ENCODE measurements around the gene CMTM3. TPM values are rescaled to one million over a fixed set of nuclear protein-coding genes. Genes with fewer than 3 reads are reported as not detected.
"Not testable (repeated sequence)": the region's sequence is repeated elsewhere in the genome, so short reads cannot be mapped to it uniquely, and the experiment has no call there.

CMTM3 gene
- total RNA-seq, 1 donor from 2014 or later, result 104 TPM

DNA sequence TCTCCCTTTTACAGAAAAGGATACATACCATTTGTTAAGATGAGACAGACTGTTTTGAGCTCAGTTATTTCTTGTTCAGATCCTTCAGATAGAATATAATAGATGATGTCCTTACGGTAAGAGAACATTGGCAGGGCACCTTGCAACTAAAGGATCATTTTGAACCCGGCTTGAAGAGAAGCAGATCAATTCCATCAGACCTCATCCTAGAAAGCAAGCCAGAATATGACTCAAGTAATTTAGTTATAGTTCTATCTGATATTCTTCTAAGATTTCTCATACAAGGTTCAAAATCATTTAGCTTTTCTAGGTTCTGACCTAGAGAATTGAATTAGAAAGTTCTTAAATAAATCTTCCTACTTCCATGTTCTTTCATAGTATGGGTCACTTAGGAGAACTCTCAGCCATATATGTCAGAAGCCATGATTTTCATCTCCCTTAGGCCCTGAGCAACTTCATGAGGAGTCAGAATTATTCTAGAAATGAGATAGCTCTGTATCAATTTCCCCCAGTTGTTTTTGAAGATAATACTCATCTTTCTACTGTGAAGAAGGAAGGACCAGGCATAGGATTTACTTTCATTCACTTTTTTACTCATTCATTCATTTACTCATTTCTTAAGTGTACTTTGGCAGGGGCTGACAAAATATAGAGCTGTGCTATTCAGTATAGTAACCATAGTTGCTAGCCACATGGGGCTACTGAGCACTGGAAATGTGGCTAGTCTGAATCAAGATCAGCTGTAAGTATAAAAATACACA, 40.8 kb upstream of the CMTM3 start:
- H3K4me3 Mint-ChIP-seq (ENCODE audit: unreplicated experiment), result no peak overlapping the region
- TF ChIP-seq, protein P1, sequence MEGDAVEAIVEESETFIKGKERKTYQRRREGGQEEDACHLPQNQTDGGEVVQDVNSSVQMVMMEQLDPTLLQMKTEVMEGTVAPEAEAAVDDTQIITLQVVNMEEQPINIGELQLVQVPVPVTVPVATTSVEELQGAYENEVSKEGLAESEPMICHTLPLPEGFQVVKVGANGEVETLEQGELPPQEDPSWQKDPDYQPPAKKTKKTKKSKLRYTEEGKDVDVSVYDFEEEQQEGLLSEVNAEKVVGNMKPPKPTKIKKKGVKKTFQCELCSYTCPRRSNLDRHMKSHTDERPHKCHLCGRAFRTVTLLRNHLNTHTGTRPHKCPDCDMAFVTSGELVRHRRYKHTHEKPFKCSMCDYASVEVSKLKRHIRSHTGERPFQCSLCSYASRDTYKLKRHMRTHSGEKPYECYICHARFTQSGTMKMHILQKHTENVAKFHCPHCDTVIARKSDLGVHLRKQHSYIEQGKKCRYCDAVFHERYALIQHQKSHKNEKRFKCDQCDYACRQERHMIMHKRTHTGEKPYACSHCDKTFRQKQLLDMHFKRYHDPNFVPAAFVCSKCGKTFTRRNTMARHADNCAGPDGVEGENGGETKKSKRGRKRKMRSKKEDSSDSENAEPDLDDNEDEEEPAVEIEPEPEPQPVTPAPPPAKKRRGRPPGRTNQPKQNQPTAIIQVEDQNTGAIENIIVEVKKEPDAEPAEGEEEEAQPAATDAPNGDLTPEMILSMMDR (IDR thresholded peaks at IDR 0.05), result no peak
- H3K36me3 Mint-ChIP-seq (ENCODE audit: unreplicated experiment), result peaks cover 26% of the 10 kb centered on the region
- H3K27me3 Mint-ChIP-seq (ENCODE audit: unreplicated experiment), result no peaks in the 10 kb centered on the region
- H3K9me3 Mint-ChIP-seq (ENCODE audit: unreplicated experiment), result no peaks in the 10 kb centered on the region
- H3K27ac Mint-ChIP-seq (ENCODE audit: unreplicated experiment), result no peak overlapping the region
- H3K4me1 Mint-ChIP-seq (ENCODE audit: unreplicated experiment), result peaks cover 2% of the 10 kb centered on the region
- no peak for DNase-seq (ENCODE audit: extremely low spot score, unreplicated experiment)

DNA sequence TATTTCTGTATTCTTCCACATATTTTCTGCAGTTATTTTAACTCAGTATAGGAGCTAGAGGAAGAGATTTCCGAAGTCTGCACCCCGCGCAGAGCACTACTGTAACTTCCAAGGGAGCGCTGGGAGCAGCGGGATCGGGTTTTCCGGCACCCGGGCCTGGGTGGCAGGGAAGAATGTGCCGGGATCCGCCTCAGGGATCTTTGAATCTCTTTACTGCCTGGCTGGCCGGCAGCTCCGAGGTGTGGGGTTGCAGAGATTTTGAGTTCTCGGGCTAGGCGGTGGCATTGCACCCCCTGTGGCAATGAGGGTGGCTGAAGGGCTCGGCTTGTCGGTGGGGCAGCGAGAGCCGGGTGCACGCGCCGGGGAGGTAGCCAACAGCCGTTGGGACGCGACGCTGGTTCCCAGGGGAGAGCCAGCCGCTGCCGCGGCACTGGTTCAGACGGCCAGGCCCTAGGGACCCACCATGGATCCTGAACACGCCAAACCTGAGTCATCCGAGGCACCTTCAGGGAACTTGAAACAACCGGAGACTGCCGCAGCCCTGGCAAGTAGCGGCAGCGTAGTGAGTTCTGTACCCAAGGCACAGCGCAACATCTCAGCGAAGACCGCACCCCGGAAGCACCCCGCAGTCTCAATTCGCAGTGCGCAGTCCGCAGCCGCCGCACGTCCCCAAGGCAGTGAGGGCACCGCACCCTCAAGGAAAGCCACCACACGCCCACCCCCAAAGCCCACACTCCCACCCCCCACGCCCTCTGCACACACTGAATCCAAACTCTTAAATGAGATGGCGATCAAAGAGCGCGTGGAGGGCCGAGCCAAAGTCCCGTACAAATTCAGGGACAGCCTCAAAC, 38.2 kb upstream of the CMTM3 start, which contains the start of gene CMTM1:
TSS of gene CMTM1 (plus strand) at position 389 of the 851 bp plus-strand sequence. CDS start at position 464, 75 bp downstream.
- H3K27me3 Mint-ChIP-seq (ENCODE audit: unreplicated experiment), result no peaks in the 10 kb centered on the region
- peaks cover 22% of the 10 kb centered on the region for H3K4me1 Mint-ChIP-seq (ENCODE audit: unreplicated experiment)
- TF ChIP-seq, protein P1 (IDR thresholded peaks at IDR 0.05), result no peak
- no peaks in the 10 kb centered on the region for H3K9me3 Mint-ChIP-seq (ENCODE audit: unreplicated experiment)
- H3K4me3 Mint-ChIP-seq (ENCODE audit: unreplicated experiment), result no peak within 1 kb of the TSS
- peak; percentile 82 for DNase-seq (ENCODE audit: extremely low spot score, unreplicated experiment)
- H3K36me3 Mint-ChIP-seq (ENCODE audit: unreplicated experiment), result peaks cover 18% of the 10 kb centered on the region
- no peak within 1 kb of the TSS for H3K27ac Mint-ChIP-seq (ENCODE audit: unreplicated experiment)

DNA sequence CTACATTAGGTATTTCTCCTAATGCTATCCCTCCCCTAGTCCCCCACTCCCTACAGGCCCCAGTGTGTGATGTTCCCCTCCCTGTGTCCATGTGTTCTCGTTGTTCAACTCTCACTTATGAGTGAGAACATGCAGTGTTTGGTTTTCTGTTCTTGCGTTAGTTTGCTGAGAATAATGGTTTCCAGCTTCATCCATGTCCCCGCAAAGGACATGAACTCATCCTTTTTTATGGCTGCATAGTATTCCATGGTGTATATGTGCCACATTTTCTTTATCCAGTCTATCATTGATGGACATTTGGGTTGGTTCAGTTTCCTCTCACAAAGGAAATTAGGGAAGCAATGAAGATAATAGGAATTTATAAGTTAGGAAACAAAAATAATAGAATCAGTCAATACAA, 37.2 kb upstream of the CMTM3 start:
- H3K36me3 Mint-ChIP-seq (ENCODE audit: unreplicated experiment), result peaks cover 16% of the 10 kb centered on the region
- DNase-seq (ENCODE audit: extremely low spot score, unreplicated experiment), result peak; percentile 7
- not testable (repeated sequence) for H3K9me3 Mint-ChIP-seq (ENCODE audit: unreplicated experiment); H3K27me3 Mint-ChIP-seq (ENCODE audit: unreplicated experiment); H3K27ac Mint-ChIP-seq (ENCODE audit: unreplicated experiment); H3K4me3 Mint-ChIP-seq (ENCODE audit: unreplicated experiment)
- peaks cover 30% of the 10 kb centered on the region for H3K4me1 Mint-ChIP-seq (ENCODE audit: unreplicated experiment)

DNA sequence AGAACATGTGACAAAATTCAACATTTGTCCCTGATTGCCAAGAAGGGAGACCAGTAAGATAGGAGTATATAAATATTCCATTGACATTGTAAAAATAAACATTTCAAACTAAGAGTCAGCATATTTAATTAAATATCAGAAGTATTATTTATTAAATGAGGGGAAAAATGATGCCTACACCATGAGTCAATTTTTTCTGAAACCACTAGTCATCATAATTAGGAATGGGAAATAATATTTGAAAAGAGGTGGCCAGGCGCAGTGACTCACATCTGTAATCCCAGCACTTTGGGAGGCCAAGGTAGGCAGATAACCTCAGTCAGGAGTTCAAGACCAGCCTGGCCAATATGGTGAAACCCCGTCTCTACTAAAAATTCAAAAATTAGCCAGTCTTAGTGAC, 36.1 kb upstream of the CMTM3 start:
- DNase-seq (ENCODE audit: extremely low spot score, unreplicated experiment), result no peak
- Mint-ChIP-seq H3K27me3 (ENCODE audit: unreplicated experiment) (no peaks in the 10 kb centered on the region), H3K4me1 (ENCODE audit: unreplicated experiment) (peaks cover 40% of the 10 kb centered on the region), H3K4me3 (ENCODE audit: unreplicated experiment) (no peak overlapping the region), H3K9me3 (ENCODE audit: unreplicated experiment) (no peaks in the 10 kb centered on the region), H3K36me3 (ENCODE audit: unreplicated experiment) (peaks cover 16% of the 10 kb centered on the region), H3K27ac (ENCODE audit: unreplicated experiment) (no peak overlapping the region)
- TF ChIP-seq, protein P1 (IDR thresholded peaks at IDR 0.05), result no peak

DNA sequence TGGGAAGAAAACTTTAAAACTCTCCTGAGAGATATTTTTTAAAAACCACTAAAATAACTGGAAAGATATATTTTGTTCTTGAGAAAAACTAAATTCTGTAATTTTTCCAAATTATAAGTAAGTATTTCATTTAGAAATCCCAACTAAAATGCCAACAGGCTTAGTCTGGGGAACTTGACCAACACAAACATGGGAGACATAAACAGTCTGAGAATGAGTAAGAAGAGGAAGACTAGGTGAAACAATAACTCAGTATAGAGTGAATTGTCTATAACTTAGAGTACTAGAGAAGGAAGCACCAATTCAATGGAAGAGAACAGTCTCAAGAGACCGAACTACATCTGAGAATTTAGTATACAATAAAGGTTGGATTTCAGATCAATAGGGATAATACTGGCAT, 35.4 kb upstream of the CMTM3 start:
- H3K9me3 Mint-ChIP-seq (ENCODE audit: unreplicated experiment), result no peaks in the 10 kb centered on the region
- no peak for DNase-seq (ENCODE audit: extremely low spot score, unreplicated experiment)
- H3K4me3 Mint-ChIP-seq (ENCODE audit: unreplicated experiment), result no peak overlapping the region
- peaks cover 13% of the 10 kb centered on the region for H3K36me3 Mint-ChIP-seq (ENCODE audit: unreplicated experiment)
- H3K4me1 Mint-ChIP-seq (ENCODE audit: unreplicated experiment), result peaks cover 43% of the 10 kb centered on the region
- TF ChIP-seq, protein P1 (IDR thresholded peaks at IDR 0.05), result no peak
- H3K27me3 Mint-ChIP-seq (ENCODE audit: unreplicated experiment), result no peaks in the 10 kb centered on the region
- peak overlapping the region; percentile 2 for H3K27ac Mint-ChIP-seq (ENCODE audit: unreplicated experiment)
